ENCODE results near the gene PGBD5.

DNA sequence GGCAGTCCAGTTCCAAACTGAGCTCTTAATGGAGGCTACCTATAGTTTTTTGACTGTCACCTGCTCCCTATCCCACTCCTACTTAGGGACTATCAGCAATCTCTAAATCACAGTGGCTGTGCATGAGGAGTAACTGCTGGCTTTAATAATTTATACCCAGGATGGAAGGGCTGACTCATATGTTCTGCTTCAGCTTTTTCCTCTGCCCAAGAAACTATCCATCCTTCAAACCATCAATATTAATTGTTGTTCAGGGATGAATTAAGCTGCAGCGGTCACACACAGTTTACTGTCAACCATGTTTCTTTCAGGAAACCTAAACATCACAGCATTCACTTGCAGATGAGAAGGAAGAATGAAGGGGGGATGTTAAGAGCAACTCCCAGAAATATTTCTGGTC is 9.0 kb upstream of the PGBD5 start:
- TF ChIP-seq EZH2 (IDR thresholded peaks at IDR 0.05) (no peak), POLR2AphosphoS5 (IDR thresholded peaks at IDR 0.05; ENCODE audit: borderline replicate concordance, low read depth, low read length) (no peak)
